Fibroblast of villous mesenchyme (primary cell): ENCODE data around the gene TFPI. TPM values are rescaled to one million over a fixed set of nuclear protein-coding genes. Genes with fewer than 3 reads are reported as not detected.
A peak's percentile ranks its signal among the peaks of the same experiment; 100 is the strongest.

Experiments used
- DNase-seq: peaks from one replicate; pipeline ENCODE4 v3.0.0-alpha.2; 2010; ENCODE audit warnings: low read depth
- H3K4me3 ChIP-seq: 2 replicates; pipeline ENCODE4 v1.5.1; 2011; ENCODE audit warnings: low read depth, mild to moderate bottlenecking, low read length
- total RNA-seq: library from RNA; depleted of rRNA; stranded (reverse); fragments of >200 nt; gene quantifications from 2 replicates; pipeline ENCODE4 v1.2.3, GENCODE V29; 2012
- TF ChIP-seq, protein P1 (sequence below): IDR thresholded peaks from 2 replicates; pipeline ENCODE4 v1.5.1; 2012; ENCODE audit warnings: low read depth, mild to moderate bottlenecking, low read length; ENCODE audit not compliant: insufficient read depth

The TFPI gene
- total RNA-seq, 1 donor: 126 TPM

DNA sequence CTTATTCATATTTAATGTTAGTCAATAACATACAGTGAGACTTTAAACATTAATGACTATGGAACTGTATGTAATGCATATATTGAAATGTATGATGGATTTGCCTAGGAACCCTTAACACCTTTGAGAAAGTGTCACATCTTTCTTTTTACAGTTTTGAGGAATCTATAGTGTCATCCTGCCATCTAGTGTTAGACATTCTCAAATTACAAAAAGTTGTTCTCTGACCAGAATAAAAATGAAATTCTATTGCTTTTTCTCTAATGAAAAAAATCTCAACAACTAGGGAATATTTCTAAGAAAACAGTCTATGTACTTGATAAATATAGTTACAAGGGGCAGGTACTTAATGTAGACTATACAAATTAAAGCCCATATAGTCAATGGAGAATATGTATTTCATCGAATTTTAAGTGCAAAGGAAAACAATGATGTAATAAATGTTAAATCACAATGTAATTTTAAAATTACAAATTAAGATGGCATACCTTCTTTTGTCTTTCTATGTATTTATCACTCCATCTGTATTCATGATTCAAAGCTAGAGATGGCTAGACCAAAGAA lies 101.1 kb downstream of the TFPI start:
- TF ChIP-seq, protein P1, sequence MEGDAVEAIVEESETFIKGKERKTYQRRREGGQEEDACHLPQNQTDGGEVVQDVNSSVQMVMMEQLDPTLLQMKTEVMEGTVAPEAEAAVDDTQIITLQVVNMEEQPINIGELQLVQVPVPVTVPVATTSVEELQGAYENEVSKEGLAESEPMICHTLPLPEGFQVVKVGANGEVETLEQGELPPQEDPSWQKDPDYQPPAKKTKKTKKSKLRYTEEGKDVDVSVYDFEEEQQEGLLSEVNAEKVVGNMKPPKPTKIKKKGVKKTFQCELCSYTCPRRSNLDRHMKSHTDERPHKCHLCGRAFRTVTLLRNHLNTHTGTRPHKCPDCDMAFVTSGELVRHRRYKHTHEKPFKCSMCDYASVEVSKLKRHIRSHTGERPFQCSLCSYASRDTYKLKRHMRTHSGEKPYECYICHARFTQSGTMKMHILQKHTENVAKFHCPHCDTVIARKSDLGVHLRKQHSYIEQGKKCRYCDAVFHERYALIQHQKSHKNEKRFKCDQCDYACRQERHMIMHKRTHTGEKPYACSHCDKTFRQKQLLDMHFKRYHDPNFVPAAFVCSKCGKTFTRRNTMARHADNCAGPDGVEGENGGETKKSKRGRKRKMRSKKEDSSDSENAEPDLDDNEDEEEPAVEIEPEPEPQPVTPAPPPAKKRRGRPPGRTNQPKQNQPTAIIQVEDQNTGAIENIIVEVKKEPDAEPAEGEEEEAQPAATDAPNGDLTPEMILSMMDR: peak; percentile 41
- no peak overlapping the region for H3K4me3 ChIP-seq
- DNase-seq: peak; percentile 38

DNA sequence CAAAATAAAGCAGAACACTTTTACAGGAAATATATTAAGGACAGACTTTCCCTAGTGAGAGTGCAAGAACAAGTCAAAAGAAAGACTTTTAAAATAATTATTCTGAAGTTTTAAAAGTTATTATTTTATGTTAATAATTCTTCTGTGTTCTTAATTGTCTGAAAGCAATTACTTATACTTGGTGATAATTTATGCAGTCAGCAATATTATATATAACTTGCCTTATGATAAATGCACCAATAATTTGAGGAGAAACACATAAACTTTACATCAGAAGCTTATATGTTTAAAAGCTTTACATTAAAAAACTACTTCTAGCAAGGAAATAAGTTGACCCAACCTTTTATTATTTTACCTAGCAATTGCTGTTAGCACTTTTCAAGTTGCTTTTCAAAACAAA lies 102.7 kb downstream of the TFPI start:
- no peak for DNase-seq
- no peak overlapping the region for H3K4me3 ChIP-seq
- TF ChIP-seq, protein P1: no peak

DNA sequence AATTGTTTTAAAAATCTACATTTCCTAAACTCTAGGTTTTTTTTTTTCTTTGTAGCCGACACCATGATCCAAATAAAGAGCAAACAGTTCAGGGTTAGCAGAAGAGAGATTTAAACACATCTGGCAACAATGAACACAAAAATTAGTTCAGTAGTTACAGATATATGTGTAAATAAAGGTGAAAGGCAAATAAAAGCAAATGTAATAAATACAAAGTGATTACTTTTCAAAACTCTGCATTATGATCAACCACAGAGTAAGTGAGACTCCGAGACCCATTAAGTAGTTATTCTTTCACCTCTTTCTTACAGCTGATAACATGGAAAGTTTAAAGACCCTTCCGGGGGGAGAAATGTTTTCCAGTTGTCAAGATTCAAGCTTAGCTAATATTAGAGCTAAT lies 106.9 kb downstream of the TFPI start:
- H3K4me3 ChIP-seq: peak overlapping the region; percentile 44
- TF ChIP-seq, protein P1: no peak
- DNase-seq: no peak

DNA sequence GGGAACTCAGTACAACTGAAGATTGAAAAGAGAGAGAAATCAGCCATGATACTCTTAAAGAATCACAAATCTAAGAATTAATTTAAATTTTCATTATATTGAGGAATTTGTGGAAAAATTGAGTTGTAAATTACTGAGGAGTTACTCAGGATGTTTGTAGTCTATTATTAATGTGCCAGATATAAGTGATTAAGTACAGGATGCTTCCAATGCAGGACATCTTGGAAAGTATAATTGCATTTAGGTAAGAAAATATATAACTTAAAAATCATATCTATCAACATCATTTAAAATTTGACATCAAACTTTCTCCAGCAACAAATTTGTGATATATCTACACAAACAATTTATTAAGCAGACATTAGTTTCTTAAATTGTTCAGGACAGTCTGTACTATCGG lies 107.5 kb downstream of the TFPI start:
- H3K4me3 ChIP-seq: peak overlapping the region; percentile 44
- TF ChIP-seq, protein P1: no peak
- no peak for DNase-seq

DNA sequence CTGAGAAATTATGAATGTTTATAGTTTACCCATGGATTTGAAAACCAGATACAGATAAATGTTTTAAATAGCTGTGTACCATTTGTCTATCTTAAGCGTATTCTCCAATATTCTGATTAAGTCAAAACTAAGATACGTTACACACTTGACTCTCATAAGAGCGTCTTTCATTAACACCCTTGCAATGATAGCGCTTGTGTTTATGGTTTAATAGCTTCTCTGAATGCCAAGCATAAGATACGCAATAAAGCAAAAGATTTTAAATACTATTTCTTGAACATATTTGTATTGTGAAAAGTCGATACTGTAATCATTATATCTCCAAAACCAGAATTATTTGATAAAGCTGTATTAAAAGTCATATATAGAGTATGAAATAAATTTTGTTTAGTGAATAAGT lies 109.2 kb downstream of the TFPI start:
- DNase-seq: no peak
- TF ChIP-seq, protein P1: no peak

DNA sequence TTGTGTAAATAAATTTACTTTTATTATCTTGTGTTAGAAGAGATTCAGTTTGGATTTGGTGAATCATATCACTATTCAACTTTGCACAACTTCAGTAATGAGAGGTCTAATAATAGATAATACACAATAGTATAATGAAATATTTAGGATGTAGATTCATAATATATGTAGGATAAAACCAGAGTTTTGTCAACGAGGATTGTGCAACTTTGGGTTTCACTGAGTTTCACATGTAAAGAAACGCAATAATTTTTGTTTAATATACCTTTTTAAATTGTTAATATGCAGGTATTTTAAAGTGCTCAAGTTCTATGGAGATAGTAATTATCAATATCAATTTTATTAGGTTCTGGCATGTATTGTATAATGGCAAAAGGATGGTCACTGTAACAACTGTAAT lies 111.5 kb downstream of the TFPI start:
- no peak for DNase-seq
- no peak overlapping the region for H3K4me3 ChIP-seq
- TF ChIP-seq, protein P1: no peak

More for the DNA sequence above, 109.2 kb downstream of the TFPI start:
- no peak overlapping the region for H3K4me3 ChIP-seq

DNA sequence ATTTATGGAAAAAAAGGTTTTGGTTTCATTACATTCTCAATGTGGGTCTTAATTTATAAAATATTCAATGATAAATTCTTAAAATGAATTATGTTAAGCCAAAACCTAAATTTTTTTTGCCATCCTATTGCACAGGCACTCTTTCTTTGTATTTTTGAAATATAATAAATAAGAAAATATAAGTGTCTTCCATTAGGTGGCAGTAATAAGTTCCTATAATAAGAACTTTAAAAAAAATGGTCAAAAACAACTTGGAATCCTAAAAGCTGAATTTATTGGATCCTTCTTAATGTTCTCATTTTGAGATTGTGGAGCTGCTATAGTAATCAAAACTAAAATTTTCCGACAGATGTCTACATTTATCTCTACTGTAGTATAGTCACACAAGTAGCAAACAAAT lies 111.9 kb downstream of the TFPI start:
- TF ChIP-seq, protein P1: peak; percentile 10

More for the DNA sequence above, 111.9 kb downstream of the TFPI start:
- no peak for DNase-seq
- H3K4me3 ChIP-seq: no peak overlapping the region
